Loucy (cell line): Measurements from ENCODE around the gene BANK1.

Experiments used
- H2AFZ ChIP-seq: fragments of 200-600 bp; sonication (generic); 2 replicates; pipeline ENCODE4 v1.6.0; 2016; ENCODE audit warnings: antibody characterized with exemption, mild to moderate bottlenecking, low read length, moderate library complexity
- H3F3A ChIP-seq: fragments of 200-600 bp; 2 replicates; pipeline ENCODE4 v1.6.0; 2016; ENCODE audit warnings: antibody characterized with exemption, low read depth, mild to moderate bottlenecking
- H3K27me3 ChIP-seq: fragments of 200-600 bp; sonication (generic); 2 replicates; pipeline ENCODE4 v1.6.1; 2014; ENCODE audit warnings: low read length, mild to moderate bottlenecking; ENCODE audit not compliant: insufficient read depth, poor library complexity, severe bottlenecking
- H3K36me3 ChIP-seq: fragments of 200-600 bp; sonication (generic); 2 replicates; pipeline ENCODE4 v1.6.1; 2016; ENCODE audit warnings: low read length; ENCODE audit not compliant: insufficient read depth
- H3K4me1 ChIP-seq: fragments of 200-600 bp; sonication (generic); 2 replicates; pipeline ENCODE4 v1.5.1; 2014; ENCODE audit warnings: low read length, mild to moderate bottlenecking; ENCODE audit not compliant: insufficient read depth, poor library complexity, severe bottlenecking
- H3K4me2 ChIP-seq: fragments of 200-600 bp; sonication (generic); 2 replicates; pipeline ENCODE4 v1.6.0; 2014; ENCODE audit warnings: antibody characterized with exemption, low read length, low read depth, mild to moderate bottlenecking; ENCODE audit not compliant: poor library complexity, severe bottlenecking
- H3K4me3 ChIP-seq: fragments of 200-600 bp; sonication (generic); 2 replicates; pipeline ENCODE4 v1.5.1; 2014; ENCODE audit warnings: low read length, mild to moderate bottlenecking, mixed read lengths; ENCODE audit not compliant: poor library complexity, severe bottlenecking
- H3K79me2 ChIP-seq: fragments of 200-600 bp; sonication (generic); 2 replicates; pipeline ENCODE4 v1.6.1; 2014; ENCODE audit warnings: low read length; ENCODE audit not compliant: insufficient read depth
- H3K9ac ChIP-seq: fragments of 200-600 bp; sonication (generic); 2 replicates; pipeline ENCODE4 v1.6.0; 2014; ENCODE audit warnings: mild to moderate bottlenecking, low read depth, low read length, moderate library complexity; ENCODE audit not compliant: poor library complexity, severe bottlenecking
- H3K9me2 ChIP-seq: fragments of 200-600 bp; sonication (generic); replicated peaks from 2 replicates; pipeline ENCODE4 v1.6.1; 2016; ENCODE audit warnings: low read depth, low read length, mixed read lengths
- H3K9me3 ChIP-seq: fragments of 200-600 bp; sonication (generic); 2 replicates; pipeline ENCODE4 v1.6.1; 2014; ENCODE audit warnings: mild to moderate bottlenecking, antibody characterized with exemption, low read length, low read depth; ENCODE audit not compliant: insufficient read depth
- H4K20me1 ChIP-seq: fragments of 200-600 bp; sonication (generic); 2 replicates; pipeline ENCODE4 v1.6.0; 2014; ENCODE audit warnings: antibody characterized with exemption, low read length, mild to moderate bottlenecking; ENCODE audit not compliant: insufficient read depth, poor library complexity, severe bottlenecking
- EZH2phosphoT487 ChIP-seq: fragments of 200-600 bp; IDR thresholded peaks from 2 replicates; pipeline ENCODE4 v1.6.1; 2018; ENCODE audit warnings: antibody characterized with exemption, mild to moderate bottlenecking, moderate library complexity, borderline replicate concordance
- TF ChIP-seq, protein P1 (sequence below): fragments of 200-600 bp; sonication (generic); conservative IDR thresholded peaks from 2 replicates; pipeline ENCODE4 v1.5.1; 2014; ENCODE audit warnings: mild to moderate bottlenecking, antibody characterized with exemption, low read length

BANK1 gene

DNA sequence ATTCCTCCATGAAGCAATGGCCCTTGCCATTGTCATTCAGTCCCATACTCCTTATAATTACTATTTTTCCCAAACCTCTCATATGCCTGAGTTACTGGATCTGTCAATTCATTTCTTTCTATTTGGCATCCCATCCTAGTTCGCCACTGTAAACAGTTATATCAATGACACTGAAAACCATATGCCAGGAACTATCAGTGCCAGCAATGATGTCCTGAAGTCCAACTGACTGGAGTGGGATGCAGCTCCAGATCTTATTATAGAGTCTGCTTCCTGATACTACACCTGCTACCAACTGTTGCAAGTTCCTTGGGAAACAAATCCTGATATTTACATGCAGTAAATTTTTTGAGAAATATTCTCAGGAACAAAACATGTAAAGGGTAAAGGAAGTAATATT is 27.0 kb upstream of the BANK1 start:
- Histone ChIP-seq H2AFZ (no peak overlapping the region), H3K9ac (no peak overlapping the region), H3K4me1 (no peaks in the 10 kb centered on the region), H3K4me2 (no peak overlapping the region), H3F3A (no peaks in the 10 kb centered on the region), H4K20me1 (no peaks in the 10 kb centered on the region), H3K27me3 (no peaks in the 10 kb centered on the region), H3K79me2 (no peaks in the 10 kb centered on the region), H3K9me2 (no peaks in the 10 kb centered on the region), H3K36me3 (no peaks in the 10 kb centered on the region), H3K9me3 (no peaks in the 10 kb centered on the region), H3K4me3 (no peak overlapping the region)
- TF ChIP-seq, protein P1, sequence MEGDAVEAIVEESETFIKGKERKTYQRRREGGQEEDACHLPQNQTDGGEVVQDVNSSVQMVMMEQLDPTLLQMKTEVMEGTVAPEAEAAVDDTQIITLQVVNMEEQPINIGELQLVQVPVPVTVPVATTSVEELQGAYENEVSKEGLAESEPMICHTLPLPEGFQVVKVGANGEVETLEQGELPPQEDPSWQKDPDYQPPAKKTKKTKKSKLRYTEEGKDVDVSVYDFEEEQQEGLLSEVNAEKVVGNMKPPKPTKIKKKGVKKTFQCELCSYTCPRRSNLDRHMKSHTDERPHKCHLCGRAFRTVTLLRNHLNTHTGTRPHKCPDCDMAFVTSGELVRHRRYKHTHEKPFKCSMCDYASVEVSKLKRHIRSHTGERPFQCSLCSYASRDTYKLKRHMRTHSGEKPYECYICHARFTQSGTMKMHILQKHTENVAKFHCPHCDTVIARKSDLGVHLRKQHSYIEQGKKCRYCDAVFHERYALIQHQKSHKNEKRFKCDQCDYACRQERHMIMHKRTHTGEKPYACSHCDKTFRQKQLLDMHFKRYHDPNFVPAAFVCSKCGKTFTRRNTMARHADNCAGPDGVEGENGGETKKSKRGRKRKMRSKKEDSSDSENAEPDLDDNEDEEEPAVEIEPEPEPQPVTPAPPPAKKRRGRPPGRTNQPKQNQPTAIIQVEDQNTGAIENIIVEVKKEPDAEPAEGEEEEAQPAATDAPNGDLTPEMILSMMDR: no peak
- TF ChIP-seq EZH2phosphoT487: no peak

DNA sequence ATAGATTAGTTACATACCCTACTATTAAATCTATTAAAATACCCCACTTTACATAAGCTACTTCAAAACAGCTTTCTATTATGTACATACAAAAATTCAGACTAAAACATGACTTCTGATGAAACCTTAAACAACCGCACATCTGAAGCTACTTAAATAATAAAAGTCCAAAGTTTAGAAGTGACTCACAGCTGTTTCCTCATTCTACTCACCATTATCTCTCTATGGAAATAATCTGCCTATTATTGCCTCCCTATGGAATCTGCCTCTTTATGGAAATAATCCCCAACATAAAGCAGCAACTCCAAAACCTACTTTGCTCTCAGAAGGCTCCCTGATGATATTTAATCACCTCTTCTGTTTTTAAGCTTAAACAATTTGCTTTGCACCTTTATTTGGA is 15.7 kb upstream of the BANK1 start:
- Histone ChIP-seq H3K36me3 (no peaks in the 10 kb centered on the region), H3K9me3 (peaks cover 9% of the 10 kb centered on the region; the same call in 1 of the 2 replicates), H3K4me1 (no peaks in the 10 kb centered on the region), H4K20me1 (no peaks in the 10 kb centered on the region), H3K27me3 (no peaks in the 10 kb centered on the region), H2AFZ (no peak overlapping the region), H3K9me2 (no peaks in the 10 kb centered on the region), H3K4me3 (no peak overlapping the region), H3K4me2 (no peak overlapping the region), H3K79me2 (no peaks in the 10 kb centered on the region), H3F3A (no peaks in the 10 kb centered on the region), H3K9ac (no peak overlapping the region)
- TF ChIP-seq, protein P1: no peak
- no peak for TF ChIP-seq EZH2phosphoT487

DNA sequence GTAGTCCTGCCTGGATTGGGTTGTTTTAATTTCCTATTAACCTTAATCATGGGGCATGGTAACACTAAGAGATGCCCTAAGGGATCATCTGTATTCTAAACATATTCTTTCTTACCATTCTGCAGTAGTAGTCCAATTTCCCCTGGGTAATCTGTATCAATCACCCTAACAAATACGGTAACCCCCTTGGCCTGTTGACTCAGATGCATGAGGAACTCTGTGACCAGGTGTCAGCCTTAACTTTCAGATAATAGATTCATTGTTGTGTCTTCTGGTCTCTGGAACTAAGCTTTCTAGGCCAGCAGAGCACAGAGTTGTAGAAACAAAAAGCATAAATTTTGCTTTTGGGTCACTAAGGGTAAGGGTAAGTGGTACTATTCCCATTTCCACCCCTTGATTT is 13.1 kb upstream of the BANK1 start:
- no peaks in the 10 kb centered on the region for H3K9me2 ChIP-seq
- H3K79me2 ChIP-seq: no peaks in the 10 kb centered on the region
- H3K27me3 ChIP-seq: no peaks in the 10 kb centered on the region
- no peak overlapping the region for H2AFZ ChIP-seq
- H4K20me1 ChIP-seq: no peaks in the 10 kb centered on the region
- H3K9ac ChIP-seq: no peak overlapping the region
- no peak overlapping the region for H3K4me2 ChIP-seq
- no peak for TF ChIP-seq EZH2phosphoT487
- TF ChIP-seq, protein P1: no peak
- H3K9me3 ChIP-seq: peaks cover under 1% of the 10 kb centered on the region; the same call in 1 of the 2 replicates
- no peaks in the 10 kb centered on the region for H3K36me3 ChIP-seq
- H3K4me3 ChIP-seq: no peak overlapping the region
- H3K4me1 ChIP-seq: no peaks in the 10 kb centered on the region
- H3F3A ChIP-seq: no peaks in the 10 kb centered on the region
